Measurements from ENCODE around the gene PTPN3.

Gene PTPN3

GRCh38 chr9:109426626-109427402, 71.3 kb downstream of the PTPN3 start:
- no peak for DNase-seq (ENCODE audit: low read depth)

GRCh38 chr9:109424618-109425017, 73.5 kb downstream of the PTPN3 start:
- DNase-seq (ENCODE audit: low read depth) = no peak

DNA sequence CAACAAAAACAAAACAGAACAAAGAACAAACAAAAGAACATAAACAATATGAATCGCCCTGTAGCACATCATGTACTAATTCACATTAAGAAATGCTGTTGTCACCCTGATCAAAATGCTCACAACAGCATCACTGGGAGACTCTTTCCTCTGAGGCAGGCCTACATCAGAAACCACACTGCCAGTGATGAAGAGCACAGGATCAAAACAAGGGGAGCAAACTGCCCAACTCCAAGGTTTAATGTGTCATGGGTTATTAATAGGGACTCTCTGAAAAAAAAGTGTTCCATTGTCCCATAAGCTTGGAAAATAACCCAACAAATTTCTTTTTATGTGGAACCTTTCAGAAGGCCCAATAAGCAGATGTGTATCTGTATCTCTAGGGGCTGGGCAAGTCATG, 74.2 kb downstream of the PTPN3 start:
- no peak for DNase-seq (ENCODE audit: low read depth)

GRCh38 chr9:109422641-109423040, 75.5 kb downstream of the PTPN3 start:
- no peak for DNase-seq (ENCODE audit: low read depth)

GRCh38 chr9:109421026-109421970, 76.8 kb downstream of the PTPN3 start:
- DNase-seq (ENCODE audit: low read depth) = no peak

GRCh38 chr9:109419531-109419930, 78.6 kb downstream of the PTPN3 start:
- DNase-seq (ENCODE audit: low read depth) = no peak

DNA sequence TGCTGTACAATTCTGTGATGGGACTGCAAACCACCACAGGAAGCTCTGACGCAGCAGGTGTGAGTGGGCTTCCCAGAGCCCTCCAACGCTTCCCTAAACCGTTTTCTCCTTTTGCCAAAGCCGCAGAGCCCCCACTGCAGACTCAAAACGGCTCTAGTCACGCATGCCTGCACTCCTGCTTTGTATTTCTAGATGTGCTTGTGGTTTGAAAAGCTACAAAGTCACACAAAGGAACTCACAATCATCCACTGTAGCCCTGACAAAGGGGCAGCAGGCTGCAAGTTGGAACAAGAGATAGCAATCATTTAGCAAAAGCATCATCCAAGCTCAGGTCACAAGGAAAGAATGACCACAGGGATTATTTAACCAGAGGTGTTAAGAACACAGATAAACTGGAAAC, 79.3 kb downstream of the PTPN3 start:
- no peak for DNase-seq (ENCODE audit: low read depth)

GRCh38 chr9:109417585-109418544, 80.2 kb downstream of the PTPN3 start:
- DNase-seq (ENCODE audit: low read depth) = no peak

DNA sequence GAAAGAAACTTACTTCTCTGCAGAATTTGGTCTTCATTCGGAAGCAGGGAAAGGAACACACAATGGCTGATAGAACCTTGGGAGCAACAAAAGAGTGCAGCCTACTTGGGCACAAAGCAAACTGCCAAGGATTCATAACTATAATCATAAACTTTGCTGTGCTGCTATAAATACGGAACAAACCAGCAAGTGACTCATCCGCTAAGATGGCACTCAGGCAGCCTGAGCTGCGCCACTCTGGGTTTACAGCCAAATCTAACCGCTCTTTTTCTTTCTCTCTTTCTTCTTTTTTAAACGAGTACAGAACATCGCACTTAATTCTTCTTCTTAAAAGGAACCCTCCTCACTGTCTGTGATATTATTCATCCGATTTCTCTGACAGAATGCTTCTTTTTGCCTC, 81.1 kb downstream of the PTPN3 start:
- no peak for DNase-seq (ENCODE audit: low read depth)

DNA sequence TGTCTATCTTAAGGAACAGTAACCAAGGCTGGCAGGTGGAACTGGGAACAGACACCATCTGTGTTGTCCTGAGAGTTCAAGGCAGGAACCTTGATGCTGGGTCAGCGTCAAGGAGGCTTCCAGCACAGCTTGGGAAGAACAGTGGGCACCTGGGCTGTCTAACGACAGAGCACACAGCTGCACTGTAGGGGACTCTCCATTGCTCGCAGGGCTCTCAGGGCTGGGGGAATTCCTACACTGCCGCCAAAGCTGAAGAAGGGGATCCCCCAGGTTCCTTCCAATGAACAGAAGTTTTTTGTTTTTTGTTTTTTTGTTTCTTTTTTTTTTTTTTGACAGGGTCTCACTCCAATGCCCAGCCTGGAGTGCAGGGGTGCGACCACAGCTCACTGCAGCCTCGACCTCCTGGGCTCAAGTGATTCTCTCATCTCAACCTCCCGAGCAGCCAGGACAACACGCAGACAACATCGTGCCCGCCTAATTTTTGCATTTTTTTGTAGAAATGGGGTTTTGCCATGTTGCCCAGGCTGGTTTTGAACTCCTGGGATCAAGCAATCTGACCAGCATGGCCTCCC, 81.9 kb downstream of the PTPN3 start:
- no peak for DNase-seq (ENCODE audit: low read depth)

DNA sequence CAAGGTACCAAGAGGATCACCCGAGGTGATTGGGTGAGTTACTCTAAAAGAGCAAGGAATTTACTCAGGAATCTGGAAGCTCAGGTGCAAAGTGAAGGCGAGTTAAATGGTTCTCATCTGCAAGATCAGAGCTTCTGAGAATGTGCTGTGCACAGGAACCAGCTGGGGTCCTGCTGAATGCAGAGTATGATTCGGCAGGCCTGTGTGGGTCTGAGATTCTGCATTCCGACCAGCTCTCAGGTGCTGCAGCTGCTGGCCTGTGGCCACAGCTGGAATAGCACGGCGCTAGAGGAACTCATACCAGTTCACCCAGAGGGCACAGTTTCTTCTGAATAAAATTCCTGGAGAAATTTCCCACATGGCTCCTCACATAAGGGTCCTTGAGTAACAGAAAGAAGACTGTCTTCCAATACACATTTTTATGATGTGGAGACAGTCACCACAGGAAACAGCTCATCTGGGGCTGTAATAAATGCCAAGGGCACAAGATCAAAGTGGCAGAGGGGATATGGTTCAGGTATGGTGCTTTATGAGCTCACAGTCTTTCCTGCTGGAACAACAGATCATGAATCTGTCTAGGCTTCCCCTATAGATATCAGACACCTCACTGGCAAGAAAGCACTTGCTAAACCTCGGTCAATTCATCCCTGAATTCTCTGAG, 83.9 kb downstream of the PTPN3 start:
- DNase-seq (ENCODE audit: low read depth) = no peak

DNA sequence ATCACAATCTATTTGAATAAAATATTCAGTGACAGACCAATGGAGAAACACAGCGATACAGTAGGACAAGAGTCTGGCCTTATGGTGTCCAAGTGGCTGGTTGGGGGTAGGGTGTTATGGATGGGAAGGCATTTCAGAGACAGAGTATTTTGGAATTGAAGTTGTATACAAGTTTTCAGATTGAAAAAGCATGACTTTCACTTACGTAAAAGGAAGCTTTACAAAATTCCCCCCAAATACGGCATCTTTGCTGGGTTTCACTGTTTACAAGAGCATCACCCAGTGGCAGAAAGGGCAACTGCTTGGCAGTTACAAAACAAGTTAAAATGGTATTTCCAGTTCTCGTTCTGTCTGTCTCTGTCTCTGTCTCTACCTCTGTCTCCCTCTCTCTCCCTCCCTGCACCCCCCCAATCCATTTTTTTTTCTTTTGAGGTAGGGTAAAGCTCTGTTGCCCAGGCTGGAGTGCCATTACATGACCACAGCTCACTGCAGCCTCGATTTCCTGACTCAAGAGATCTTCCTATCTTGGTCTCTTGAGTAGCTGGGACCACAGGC, 86.2 kb downstream of the PTPN3 start:
- peak; percentile 65 for DNase-seq (ENCODE audit: low read depth)

DNA sequence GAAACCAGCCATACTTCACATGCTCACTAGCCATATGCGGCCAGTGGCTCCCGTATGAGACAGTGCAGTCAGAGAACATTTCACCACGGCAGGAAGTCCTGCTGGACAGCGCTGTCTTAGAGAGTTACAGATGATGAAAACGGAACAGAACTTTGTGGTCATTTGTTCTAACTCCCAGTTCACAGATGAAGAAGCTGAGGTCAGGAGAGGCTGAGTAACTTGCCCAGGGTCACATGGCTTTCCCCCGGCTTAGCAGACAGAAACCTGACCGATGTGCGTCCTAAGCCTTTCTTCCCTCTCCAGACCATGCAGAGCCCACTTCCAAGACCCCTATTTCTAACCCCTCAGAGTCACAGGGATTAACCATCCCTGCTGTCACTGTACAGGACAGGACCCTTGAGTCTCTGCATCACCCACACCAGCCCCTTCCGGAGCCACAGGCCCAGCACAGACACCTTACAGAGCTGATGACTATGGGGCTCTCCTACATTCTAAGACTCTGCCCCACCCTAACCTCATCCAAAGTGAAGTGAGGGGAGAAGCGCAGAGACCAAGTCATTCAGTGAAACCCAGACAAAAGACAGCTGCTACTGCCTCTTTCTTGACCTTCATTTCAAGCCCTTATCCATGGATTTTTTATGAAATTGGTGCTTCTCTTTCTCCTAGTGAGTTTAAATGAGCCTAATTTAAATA, 86.9 kb downstream of the PTPN3 start:
- peak; percentile 4 for DNase-seq (ENCODE audit: low read depth)

DNA sequence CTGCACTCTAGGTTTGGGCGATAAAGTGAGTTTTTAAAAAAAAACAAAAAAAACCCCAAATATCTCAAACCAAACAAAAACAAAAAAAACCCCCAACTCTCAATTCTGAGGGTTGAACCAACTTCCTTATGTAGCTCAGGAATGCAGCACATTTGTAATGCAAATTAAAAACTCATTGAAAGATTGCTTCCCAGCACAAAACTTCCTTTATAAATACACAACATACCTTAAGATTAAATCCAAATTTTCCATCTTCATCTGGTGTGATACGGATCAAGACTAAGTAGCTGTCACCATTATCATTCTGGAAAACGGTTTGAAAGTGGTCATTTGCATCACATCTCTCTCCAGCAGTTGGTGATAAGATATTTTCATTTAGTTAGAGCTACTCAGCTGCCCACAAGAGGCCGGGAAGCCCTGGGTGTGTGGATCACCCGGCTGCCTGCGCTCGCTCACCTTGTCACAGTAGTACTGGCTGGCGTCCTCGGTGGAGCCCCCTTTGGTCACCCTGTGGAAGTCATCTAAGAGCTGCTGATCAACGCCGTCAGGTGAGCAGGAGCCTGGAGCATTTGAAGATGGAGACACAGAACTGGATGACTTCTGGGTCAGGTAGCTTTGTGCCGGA, 88.2 kb downstream of the PTPN3 start:
- no peak for DNase-seq (ENCODE audit: low read depth)

- no peak for DNase-seq (ENCODE audit: low read depth)
Observed at GRCh38 chr9:109408759-109409462, 89.2 kb downstream of the PTPN3 start.

- no peak for DNase-seq (ENCODE audit: low read depth)
Observed at GRCh38 chr9:109403766-109404320, 94.3 kb downstream of the PTPN3 start.

GRCh38 chr9:109403116-109403515, 95.0 kb downstream of the PTPN3 start:
- peak; percentile 36 for DNase-seq (ENCODE audit: low read depth)

DNA sequence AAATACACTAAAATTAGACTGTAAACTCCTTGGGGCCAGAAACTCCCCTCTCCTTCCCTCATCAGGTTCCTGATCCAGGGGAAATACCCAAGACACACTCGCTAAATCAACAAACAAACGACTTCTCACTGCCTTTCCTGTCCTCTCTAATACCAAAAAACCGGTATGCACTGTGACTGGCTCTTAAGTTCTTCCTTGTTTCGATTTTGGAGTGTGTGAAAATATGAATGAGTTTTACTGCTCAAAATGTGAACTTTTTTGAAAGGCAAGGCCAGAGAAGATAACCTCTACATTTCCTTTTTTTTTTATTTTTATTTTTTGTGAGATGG, 96.2 kb downstream of the PTPN3 start:
- no peak for DNase-seq (ENCODE audit: low read depth)
